GM23338 (cell line): ENCODE results near the gene NOVA1. TPM values are rescaled to one million over a fixed set of nuclear protein-coding genes. Genes with fewer than 3 reads are reported as not detected.

Experiments
- ATAC-seq: fragments of 200-7000 bp; cut with Tn5 transposase; 3 replicates; pipeline ENCODE4 v1.9.1; 2020
- DNase-seq: peaks from one replicate; pipeline ENCODE4 v3.0.0-alpha.2; 2015; ENCODE audit warnings: low spot score
- H2AFZ ChIP-seq: fragments of 200-600 bp; sonication (generic); 2 replicates; pipeline ENCODE4 v1.8.0; 2016; ENCODE audit warnings: antibody characterized with exemption, mild to moderate bottlenecking, moderate library complexity
- H3F3A ChIP-seq: fragments of 200-600 bp; sonication (generic); replicated peaks from 2 replicates; pipeline ENCODE4 v1.8.0; 2017; ENCODE audit warnings: antibody characterized with exemption, mixed run types, low read depth
- H3K27ac ChIP-seq: fragments of 200-600 bp; sonication (generic); 2 replicates; pipeline ENCODE4 v1.6.1; 2016; ENCODE audit warnings: low read depth
- H3K27me3 ChIP-seq: fragments of 200-600 bp; sonication (generic); 2 replicates; pipeline ENCODE4 v1.8.0; 2016; ENCODE audit warnings: mild to moderate bottlenecking, mixed run types, moderate library complexity; ENCODE audit not compliant: insufficient read depth
- H3K36me3 ChIP-seq: fragments of 200-600 bp; sonication (generic); 2 replicates; pipeline ENCODE4 v1.8.0; 2016; ENCODE audit warnings: mild to moderate bottlenecking; ENCODE audit not compliant: insufficient read depth
- H3K4me1 ChIP-seq: fragments of 200-600 bp; sonication (generic); 2 replicates; pipeline ENCODE4 v1.8.0; 2016; ENCODE audit warnings: mild to moderate bottlenecking, moderate library complexity; ENCODE audit not compliant: insufficient read depth
- H3K4me2 ChIP-seq: fragments of 200-600 bp; sonication (generic); 2 replicates; pipeline ENCODE4 v1.7.1; 2017; ENCODE audit warnings: mixed run types
- H3K4me3 ChIP-seq: fragments of 200-600 bp; sonication (generic); 2 replicates; pipeline ENCODE4 v1.6.1; 2016; ENCODE audit warnings: mixed run types
- H3K79me2 ChIP-seq: fragments of 200-600 bp; sonication (generic); replicated peaks from 2 replicates; pipeline ENCODE4 v1.8.0; 2017; ENCODE audit warnings: mild to moderate bottlenecking; ENCODE audit not compliant: insufficient read depth
- H3K9me2 ChIP-seq: fragments of 200-600 bp; sonication (generic); 2 replicates; pipeline ENCODE4 v1.8.0; 2017; ENCODE audit not compliant: insufficient read depth
- H4K20me1 ChIP-seq: fragments of 200-600 bp; sonication (generic); replicated peaks from 2 replicates; pipeline ENCODE4 v1.8.0; 2017; ENCODE audit warnings: mild to moderate bottlenecking; ENCODE audit not compliant: insufficient read depth
- H3K27ac Mint-ChIP-seq: 2 replicates; pipeline ENCODE4 v1.8.0; 2020; ENCODE audit warnings: inconsistent platforms, mild to moderate bottlenecking, moderate library complexity, mixed read lengths
- H3K27me3 Mint-ChIP-seq: 3 replicates; pipeline ENCODE4 v1.8.0; 2022; ENCODE audit warnings: low read depth, mild to moderate bottlenecking, moderate library complexity, mixed read lengths, inconsistent platforms; ENCODE audit not compliant: insufficient read depth, poor library complexity
- H3K36me3 Mint-ChIP-seq: 3 replicates; pipeline ENCODE4 v1.8.0; 2021; ENCODE audit warnings: low read depth, mild to moderate bottlenecking, inconsistent platforms, moderate library complexity, mixed read lengths
- H3K4me1 Mint-ChIP-seq: 3 replicates; pipeline ENCODE4 v1.8.0; 2020; ENCODE audit warnings: mild to moderate bottlenecking, inconsistent platforms, mixed read lengths
- H3K4me3 Mint-ChIP-seq: 3 replicates; pipeline ENCODE4 v1.8.0; 2021; ENCODE audit warnings: moderate library complexity, mild to moderate bottlenecking, inconsistent platforms, mixed read lengths
- H3K9me3 Mint-ChIP-seq: 3 replicates; pipeline ENCODE4 v1.8.0; 2020; ENCODE audit warnings: moderate library complexity, mild to moderate bottlenecking, inconsistent platforms, mixed read lengths
- CREB1 ChIP-seq: fragments of 250-450 bp; sonication (Bioruptor Pico); IDR thresholded peaks from 2 replicates; pipeline ENCODE4 v1.5.0; 2020; ENCODE audit warnings: low read depth, mild to moderate bottlenecking, moderate library complexity
- CTCF ChIP-seq, 2 experiments: fragments of 200-600 bp in 1 of 2; sonication (generic) in 1 of 2; conservative IDR thresholded peaks; 2 replicates each; pipeline versions ENCODE4 v1.5.1 to v1.6.1; 2016 to 2017; ENCODE audit warnings: antibody characterized with exemption in 2 of 2, low read depth in 2 of 2, mild to moderate bottlenecking in 2 of 2, moderate library complexity in 1 of 2
- ETS1 ChIP-seq: IDR thresholded peaks from 2 replicates; pipeline ENCODE4 v1.6.1; 2016; ENCODE audit warnings: antibody characterized with exemption
- EZH2 ChIP-seq: fragments of 200-600 bp; sonication (generic); IDR thresholded peaks from one replicate; pipeline ENCODE4 v1.8.0; 2017; ENCODE audit warnings: antibody characterized with exemption, mild to moderate bottlenecking, low read depth; ENCODE audit not compliant: unreplicated experiment
- EZH2phosphoT487 ChIP-seq: fragments of 200-600 bp; sonication (generic); IDR thresholded peaks from one replicate; pipeline ENCODE4 v1.8.1; 2018; ENCODE audit warnings: antibody characterized with exemption; ENCODE audit not compliant: unreplicated experiment
- JUNB ChIP-seq: IDR thresholded peaks from one replicate; pipeline ENCODE4 v1.6.1; 2016; ENCODE audit warnings: antibody characterized with exemption; ENCODE audit not compliant: unreplicated experiment
- NANOG ChIP-seq: IDR thresholded peaks from 2 replicates; pipeline ENCODE4 v1.6.1; 2016; ENCODE audit warnings: antibody characterized with exemption, borderline replicate concordance
- POLR2AphosphoS5 ChIP-seq: IDR thresholded peaks from 2 replicates; pipeline ENCODE4 v1.6.1; 2016; ENCODE audit warnings: antibody characterized with exemption, low read depth
- REST ChIP-seq: IDR thresholded peaks from one replicate; pipeline ENCODE4 v1.6.1; 2018; ENCODE audit warnings: antibody characterized with exemption; ENCODE audit not compliant: unreplicated experiment
- STAT1 ChIP-seq: IDR thresholded peaks from one replicate; pipeline ENCODE4 v1.6.1; 2016; ENCODE audit warnings: antibody characterized with exemption; ENCODE audit not compliant: unreplicated experiment
- ZNF114 ChIP-seq: fragments of 250-450 bp; sonication (Bioruptor Pico); IDR thresholded peaks from 2 replicates; pipeline ENCODE4 v1.5.0; 2020; ENCODE audit warnings: mild to moderate bottlenecking, moderate library complexity
- ZNF331 ChIP-seq: fragments of 250-450 bp; sonication (Bioruptor Pico); IDR thresholded peaks from 2 replicates; pipeline ENCODE4 v1.5.0; 2020; ENCODE audit warnings: low read depth, mild to moderate bottlenecking, moderate library complexity
- ZNF462 ChIP-seq: fragments of 250-450 bp; sonication (Bioruptor Pico); IDR thresholded peaks from 2 replicates; pipeline ENCODE4 v1.5.0; 2020; ENCODE audit warnings: mild to moderate bottlenecking, moderate library complexity
- polyA plus RNA-seq: library from polyadenylated mRNA; unstranded; fragments of >200 nt; fragmentation: Nextera tagmentation; extraction: Ambion mirVana; gene quantifications from 2 replicates; pipeline ENCODE4 v1.2.1, GENCODE V29; 2016
- total RNA-seq: library from RNA; depleted of rRNA; stranded (reverse); fragments of >200 nt; shearing (Covaris generic); gene quantifications from 2 replicates; pipeline ENCODE4 v1.2.3, GENCODE V29; 2014

The NOVA1 gene
- total and polyA plus RNA-seq, 2 experiments from 2014 or later: 8.1 to 11.6 TPM

- H3K27ac Mint-ChIP-seq: no peak overlapping the region
- H3K4me1 ChIP-seq: no peaks in the 10 kb centered on the region
- H3K27ac ChIP-seq: no peak overlapping the region
- no peak overlapping the region for H2AFZ ChIP-seq
- H3K36me3 ChIP-seq: no peaks in the 10 kb centered on the region
- no peaks in the 10 kb centered on the region for H3F3A ChIP-seq
- H3K27me3 Mint-ChIP-seq: no peaks in the 10 kb centered on the region
- no peaks in the 10 kb centered on the region for H3K27me3 ChIP-seq
- H3K36me3 Mint-ChIP-seq: no peaks in the 10 kb centered on the region
- no peak overlapping the region for H3K4me3 ChIP-seq
- no peak for ATAC-seq
- no peak overlapping the region for H3K4me3 Mint-ChIP-seq
- no peaks in the 10 kb centered on the region for H3K9me3 Mint-ChIP-seq
- TF ChIP-seq CREB1 (CRISPR knock-in tag) (no peak), CTCF (conservative IDR thresholded peaks at IDR 0.05; ENCODE audit: low read depth in 2 of 2) (no peak), ZNF114 (no peak), JUNB (no peak), STAT1 (no peak), REST (no peak), ZNF331 (CRISPR knock-in tag) (no peak), NANOG (no peak), ETS1 (no peak), EZH2phosphoT487 (no peak), EZH2 (no peak), POLR2AphosphoS5 (no peak), ZNF462 (CRISPR knock-in tag) (no peak)
- H4K20me1 ChIP-seq: no peaks in the 10 kb centered on the region
- DNase-seq: no peak
- H3K9me2 ChIP-seq: no peaks in the 10 kb centered on the region
- H3K4me2 ChIP-seq: no peak overlapping the region
- H3K79me2 ChIP-seq: no peaks in the 10 kb centered on the region
- H3K4me1 Mint-ChIP-seq: peaks cover 6% of the 10 kb centered on the region; the same call in 1 of the 3 replicates
Measured at GRCh38 chr14:26577711-26578110, 20.1 kb downstream of the NOVA1 start.
